Mammary epithelial cell (primary cell): ENCODE results near the gene DZIP1L.

ENCODE experiments used
- EZH2 ChIP-seq: IDR thresholded peaks from 2 replicates; pipeline ENCODE4 v1.6.1; 2012; ENCODE audit warnings: low read length, inconsistent platforms, borderline replicate concordance
- TF ChIP-seq, protein P1 (sequence below), 2 donors: IDR thresholded peaks in 1 of 2; conservative IDR thresholded peaks in 1 of 2; 2 replicates each; pipeline ENCODE4 v1.5.1; 2011 to 2012; ENCODE audit warnings: inconsistent platforms in 2 of 2, low read length in 2 of 2, mild to moderate bottlenecking in 2 of 2, control low read depth in 1 of 2, low read depth in 1 of 2; ENCODE audit not compliant: insufficient read depth in 1 of 2; ENCODE audit errors: extremely low read depth in 1 of 2

DNA sequence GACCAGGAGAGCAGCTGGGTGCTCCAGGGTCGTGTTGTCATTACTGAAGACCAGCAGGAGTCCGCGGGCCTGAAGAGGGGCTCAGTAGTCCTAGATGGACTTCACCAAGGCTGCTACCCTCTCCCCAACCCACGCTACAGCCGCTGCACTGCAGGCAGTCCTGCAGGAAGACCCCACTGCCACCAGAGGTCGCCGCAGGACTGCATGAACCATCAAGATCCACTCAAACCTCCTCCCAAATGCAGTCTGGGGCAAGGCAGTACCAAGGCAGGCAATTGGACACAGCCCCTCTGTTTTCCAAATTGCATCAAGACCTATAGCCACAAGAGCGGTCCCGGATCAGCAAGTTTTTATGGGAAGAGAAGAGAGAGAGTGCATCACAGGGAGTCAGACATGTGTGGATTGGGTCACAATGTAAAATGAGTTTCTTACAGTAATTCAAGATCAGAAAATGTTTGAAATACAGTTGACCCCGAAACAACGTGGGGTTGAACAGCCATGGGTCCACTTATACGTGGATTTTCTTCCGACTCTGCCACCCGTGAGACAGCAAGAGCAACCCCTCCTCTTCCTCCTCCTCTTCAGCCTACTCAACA lies 46.7 kb downstream of the DZIP1L start:
- TF ChIP-seq, protein P1, sequence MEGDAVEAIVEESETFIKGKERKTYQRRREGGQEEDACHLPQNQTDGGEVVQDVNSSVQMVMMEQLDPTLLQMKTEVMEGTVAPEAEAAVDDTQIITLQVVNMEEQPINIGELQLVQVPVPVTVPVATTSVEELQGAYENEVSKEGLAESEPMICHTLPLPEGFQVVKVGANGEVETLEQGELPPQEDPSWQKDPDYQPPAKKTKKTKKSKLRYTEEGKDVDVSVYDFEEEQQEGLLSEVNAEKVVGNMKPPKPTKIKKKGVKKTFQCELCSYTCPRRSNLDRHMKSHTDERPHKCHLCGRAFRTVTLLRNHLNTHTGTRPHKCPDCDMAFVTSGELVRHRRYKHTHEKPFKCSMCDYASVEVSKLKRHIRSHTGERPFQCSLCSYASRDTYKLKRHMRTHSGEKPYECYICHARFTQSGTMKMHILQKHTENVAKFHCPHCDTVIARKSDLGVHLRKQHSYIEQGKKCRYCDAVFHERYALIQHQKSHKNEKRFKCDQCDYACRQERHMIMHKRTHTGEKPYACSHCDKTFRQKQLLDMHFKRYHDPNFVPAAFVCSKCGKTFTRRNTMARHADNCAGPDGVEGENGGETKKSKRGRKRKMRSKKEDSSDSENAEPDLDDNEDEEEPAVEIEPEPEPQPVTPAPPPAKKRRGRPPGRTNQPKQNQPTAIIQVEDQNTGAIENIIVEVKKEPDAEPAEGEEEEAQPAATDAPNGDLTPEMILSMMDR (conservative IDR thresholded peaks at IDR 0.05 in 1 of 2, IDR thresholded peaks at IDR 0.05 in 1 of 2; ENCODE audit: extremely low read depth in 1 of 2, insufficient read depth in 1 of 2, low read depth in 1 of 2, low read length in 2 of 2), result peak; percentile 99 to 100
- TF ChIP-seq EZH2, result no peak
